ENCODE results near the gene GSTT2.

The GSTT2 gene

GRCh38 chr22:24021304-24021703 lies 41.4 kb downstream of the GSTT2 start:
- Histone ChIP-seq H3K9me3 (no peaks in the 10 kb centered on the region), H3K36me3 (no peaks in the 10 kb centered on the region), H3K4me3 (ENCODE audit: low read depth in 1 of 2, low read length in 1 of 2) (no peak overlapping the region), H3K27me3 (no peaks in the 10 kb centered on the region), H3K27ac (no peak overlapping the region), H3K4me1 (ENCODE audit: control insufficient read depth in 1 of 2, insufficient read depth in 1 of 2, low read depth in 1 of 2, low read length in 1 of 2) (no peaks in the 10 kb centered on the region)
- TF ChIP-seq CTCF (IDR thresholded peaks at IDR 0.05): no peak

GRCh38 chr22:24023204-24023789 lies 43.4 kb downstream of the GSTT2 start:
- no peaks in the 10 kb centered on the region for H3K4me1 ChIP-seq (ENCODE audit: control insufficient read depth in 1 of 2, insufficient read depth in 1 of 2, low read depth in 1 of 2, low read length in 1 of 2)
- no peak overlapping the region for H3K27ac ChIP-seq
- H3K27me3 ChIP-seq: no peaks in the 10 kb centered on the region
- TF ChIP-seq CTCF (IDR thresholded peaks at IDR 0.05): no peak
- H3K4me3 ChIP-seq (ENCODE audit: low read depth in 1 of 2, low read length in 1 of 2): no peak overlapping the region
- no peaks in the 10 kb centered on the region for H3K36me3 ChIP-seq
- H3K9me3 ChIP-seq: no peaks in the 10 kb centered on the region

- Histone ChIP-seq H3K27ac (no peak overlapping the region), H3K4me3 (ENCODE audit: low read depth in 1 of 2, low read length in 1 of 2) (no peak overlapping the region)
- no peak for TF ChIP-seq CTCF (IDR thresholded peaks at IDR 0.05)
These were observed 44.4 kb downstream of the GSTT2 start for GRCh38 chr22:24024354-24024753.

GRCh38 chr22:24025475-24025874 lies 45.5 kb downstream of the GSTT2 start:
- Histone ChIP-seq H3K9me3 (no peaks in the 10 kb centered on the region), H3K27ac (no peak overlapping the region), H3K36me3 (no peaks in the 10 kb centered on the region), H3K27me3 (no peaks in the 10 kb centered on the region), H3K4me3 (ENCODE audit: low read depth in 1 of 2, low read length in 1 of 2) (no peak overlapping the region), H3K4me1 (ENCODE audit: control insufficient read depth in 1 of 2, insufficient read depth in 1 of 2, low read depth in 1 of 2, low read length in 1 of 2) (no peaks in the 10 kb centered on the region)
- no peak for TF ChIP-seq CTCF (IDR thresholded peaks at IDR 0.05)

More at GRCh38 chr22:24024354-24024753, 44.4 kb downstream of the GSTT2 start:
- Histone ChIP-seq H3K27me3 (no peaks in the 10 kb centered on the region), H3K9me3 (no peaks in the 10 kb centered on the region), H3K4me1 (ENCODE audit: control insufficient read depth in 1 of 2, insufficient read depth in 1 of 2, low read depth in 1 of 2, low read length in 1 of 2) (no peaks in the 10 kb centered on the region), H3K36me3 (no peaks in the 10 kb centered on the region)

- H3K9me3 ChIP-seq: no peaks in the 10 kb centered on the region
- no peaks in the 10 kb centered on the region for H3K27me3 ChIP-seq
- H3K36me3 ChIP-seq: no peaks in the 10 kb centered on the region
- no peaks in the 10 kb centered on the region for H3K4me1 ChIP-seq (ENCODE audit: control insufficient read depth in 1 of 2, insufficient read depth in 1 of 2, low read depth in 1 of 2, low read length in 1 of 2)
- TF ChIP-seq CTCF (IDR thresholded peaks at IDR 0.05): no peak
- H3K4me3 ChIP-seq (ENCODE audit: low read depth in 1 of 2, low read length in 1 of 2): no peak overlapping the region
- no peak overlapping the region for H3K27ac ChIP-seq
These were observed 46.1 kb downstream of the GSTT2 start for GRCh38 chr22:24026056-24026455.

GRCh38 chr22:24026733-24027132 lies 46.8 kb downstream of the GSTT2 start:
- no peak for TF ChIP-seq CTCF (IDR thresholded peaks at IDR 0.05)
- Histone ChIP-seq H3K4me1 (ENCODE audit: control insufficient read depth in 1 of 2, insufficient read depth in 1 of 2, low read depth in 1 of 2, low read length in 1 of 2) (no peaks in the 10 kb centered on the region), H3K4me3 (ENCODE audit: low read depth in 1 of 2, low read length in 1 of 2) (no peak overlapping the region), H3K27ac (no peak overlapping the region), H3K9me3 (no peaks in the 10 kb centered on the region), H3K27me3 (no peaks in the 10 kb centered on the region), H3K36me3 (no peaks in the 10 kb centered on the region)

Measured in neutrophil (primary cell).